Activated CD8-positive, alpha-beta T cell treated with anti-CD3 and anti-CD28 coated beads for 36 hours (primary cell): ENCODE data around the gene GLYAT. TPM values are rescaled to one million over a fixed set of nuclear protein-coding genes. Genes with fewer than 3 reads are reported as not detected.

Source experiments
- ATAC-seq: fragments of 200-7000 bp; cut with Tn5 transposase; one replicate; pipeline ENCODE4 v1.10.0; 2021; ENCODE audit warnings: mild to moderate bottlenecking, moderate library complexity
- CTCF ChIA-PET: fragments of 350-600 bp; sonication (Branson Sonifier 250); formaldehyde crosslinking; loops from one replicate; lab custom pipeline; 2021; ENCODE audit warnings: antibody characterized with exemption; lab: Charles Lee
- POLR2A ChIA-PET: fragments of 350-600 bp; sonication (Branson Sonifier 250); formaldehyde crosslinking; loops from one replicate; lab custom pipeline; 2021; ENCODE audit warnings: antibody characterized with exemption; lab: Charles Lee
- DNase-seq: peaks from one replicate; pipeline ENCODE4 v3.0.0-alpha.2; 2020
- H3K27ac Mint-ChIP-seq: one replicate; pipeline ENCODE4 v1.8.0; 2021; ENCODE audit warnings: mild to moderate bottlenecking, mixed read lengths
- H3K27me3 Mint-ChIP-seq: one replicate; pipeline ENCODE4 v1.8.0; 2021; ENCODE audit warnings: mixed read lengths
- H3K36me3 Mint-ChIP-seq: one replicate; pipeline ENCODE4 v1.8.0; 2021; ENCODE audit warnings: low read depth, mixed read lengths
- H3K4me1 Mint-ChIP-seq: one replicate; pipeline ENCODE4 v1.8.0; 2021; ENCODE audit warnings: low read depth, mixed read lengths
- H3K4me3 Mint-ChIP-seq: one replicate; pipeline ENCODE4 v1.8.0; 2021; ENCODE audit warnings: mild to moderate bottlenecking, moderate library complexity, mixed read lengths
- H3K9me3 Mint-ChIP-seq: one replicate; pipeline ENCODE4 v1.8.0; 2021; ENCODE audit warnings: mixed read lengths
- CTCF ChIP-seq: fragments of 200-600 bp; IDR thresholded peaks from one replicate; pipeline ENCODE4 v1.8.0; 2022; ENCODE audit warnings: antibody characterized with exemption, mild to moderate bottlenecking
- intact Hi-C: fragments of 100-400 bp; cut with micrococcal nuclease; formaldehyde crosslinking; loops from one replicate; pipeline ENCODE4 v1.10.0; 2022
- total RNA-seq, 2 experiments: library from RNA; stranded (reverse); gene quantifications; one replicate each; pipeline ENCODE4 v1.2.3, GENCODE V29; 2021

GLYAT gene
- total RNA-seq, 2 experiments from 2014 or later, result not detected

GRCh38 chr11:58775066-58775708 is 43.4 kb upstream of the GLYAT start:
- Mint-ChIP-seq H3K4me3 (no peak overlapping the region), H3K9me3 (no peaks in the 10 kb centered on the region), H3K4me1 (peaks cover 5% of the 10 kb centered on the region), H3K27ac (no peak overlapping the region), H3K27me3 (peaks cover 7% of the 10 kb centered on the region), H3K36me3 (no peaks in the 10 kb centered on the region)
- ChIA-PET CTCF (no interaction called here), POLR2A (no interaction called here)
- TF ChIP-seq CTCF, result no peak
- intact Hi-C loops, result no loop called here
- DNase-seq, result no peak
- ATAC-seq, result no peak

GRCh38 chr11:58774164-58774593 is 42.4 kb upstream of the GLYAT start:
- Mint-ChIP-seq H3K4me3 (no peak overlapping the region), H3K27ac (no peak overlapping the region), H3K4me1 (peaks cover 5% of the 10 kb centered on the region), H3K27me3 (peaks cover 7% of the 10 kb centered on the region), H3K9me3 (no peaks in the 10 kb centered on the region), H3K36me3 (no peaks in the 10 kb centered on the region)
- intact Hi-C loops, result no loop called here
- POLR2A ChIA-PET, result no interaction called here
- no peak for TF ChIP-seq CTCF
- DNase-seq (no peak), ATAC-seq (no peak)
- CTCF ChIA-PET, result interaction anchor here (1.6 kb wide), 1 partner anchor 14 kb away, joined by 7 read pairs; no protein-coding TSS in a partner anchor

- Mint-ChIP-seq H3K9me3 (no peaks in the 10 kb centered on the region), H3K4me1 (peaks cover 5% of the 10 kb centered on the region), H3K36me3 (no peaks in the 10 kb centered on the region), H3K27ac (no peak overlapping the region), H3K27me3 (peaks cover 7% of the 10 kb centered on the region), H3K4me3 (no peak overlapping the region)
- POLR2A ChIA-PET, result no interaction called here
- DNase-seq, result no peak
- CTCF ChIA-PET, result interaction anchor here (1.2 to 1.6 kb wide), 2 partner anchors 13 to 15 kb away, joined by 3 to 7 read pairs; no protein-coding TSS in a partner anchor
- intact Hi-C loops, result no loop called here
- TF ChIP-seq CTCF, result no peak
- ATAC-seq, result no peak
These were observed 41.6 kb upstream of the GLYAT start for GRCh38 chr11:58773337-58773736.

- POLR2A ChIA-PET, result no interaction called here
- Mint-ChIP-seq H3K27ac (no peak overlapping the region), H3K36me3 (no peaks in the 10 kb centered on the region), H3K9me3 (no peaks in the 10 kb centered on the region), H3K4me3 (no peak overlapping the region), H3K4me1 (peaks cover 5% of the 10 kb centered on the region), H3K27me3 (peaks cover 7% of the 10 kb centered on the region)
- DNase-seq (no peak), ATAC-seq (no peak)
- CTCF ChIA-PET, result interaction anchor here (1.2 to 2.2 kb wide), 2 partner anchors 14 to 16 kb away, joined by 3 to 8 read pairs; no protein-coding TSS in a partner anchor
- no peak for TF ChIP-seq CTCF
- intact Hi-C loops, result no loop called here
These were observed 40.9 kb upstream of the GLYAT start for GRCh38 chr11:58772329-58773285.
